Measurements from ENCODE around the gene CYP2F1. TPM values are rescaled to one million over a fixed set of nuclear protein-coding genes. Genes with fewer than 3 reads are reported as not detected.

CYP2F1 gene
- total and polyA plus RNA-seq, 9 donors, result not detected

DNA sequence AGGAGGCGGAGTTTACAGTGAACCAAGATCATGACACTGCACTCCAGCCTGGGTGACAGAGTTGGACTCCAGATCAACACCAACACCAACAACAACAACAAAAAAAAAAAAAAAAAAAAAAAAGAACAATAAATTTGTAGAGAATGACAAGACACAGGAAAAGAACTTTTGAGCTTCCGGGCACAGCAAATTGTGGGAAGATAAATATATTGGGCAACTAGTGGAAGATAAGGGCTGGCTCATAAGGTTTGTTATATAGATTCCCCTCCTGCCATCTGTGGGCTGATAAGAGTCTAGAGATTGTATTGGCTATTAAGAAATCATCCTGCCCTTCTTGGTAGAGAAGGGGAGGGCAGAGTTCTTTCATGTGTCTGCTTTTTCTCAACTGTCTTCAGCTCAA, 45.6 kb downstream of the CYP2F1 start:
- H3K27me3 ChIP-seq, result no peaks in the 10 kb centered on the region
- peaks cover 0 to 2% of the 10 kb centered on the region in 2 donors for H3K9me3 ChIP-seq
- no peaks in the 10 kb centered on the region for H3K4me1 ChIP-seq (ENCODE audit: insufficient read depth)
- H3K36me3 ChIP-seq, result no peaks in the 10 kb centered on the region
- WGBS, 3 donors, result 64 to 75% (median 68%) methylated on average over 2 of the region's 2 CpGs
- intact Hi-C loops (cut with DNase I), result no loop called here
- TF ChIP-seq CTCF (IDR thresholded peaks at IDR 0.05) (no peak), EP300 (IDR thresholded peaks at IDR 0.05) (no peak), POLR2A (IDR thresholded peaks at IDR 0.05) (no peak)
- H3K4me3 ChIP-seq, result no peak overlapping the region
- H3K27ac ChIP-seq, result no peak overlapping the region
- DNase-seq, result no peak

DNA sequence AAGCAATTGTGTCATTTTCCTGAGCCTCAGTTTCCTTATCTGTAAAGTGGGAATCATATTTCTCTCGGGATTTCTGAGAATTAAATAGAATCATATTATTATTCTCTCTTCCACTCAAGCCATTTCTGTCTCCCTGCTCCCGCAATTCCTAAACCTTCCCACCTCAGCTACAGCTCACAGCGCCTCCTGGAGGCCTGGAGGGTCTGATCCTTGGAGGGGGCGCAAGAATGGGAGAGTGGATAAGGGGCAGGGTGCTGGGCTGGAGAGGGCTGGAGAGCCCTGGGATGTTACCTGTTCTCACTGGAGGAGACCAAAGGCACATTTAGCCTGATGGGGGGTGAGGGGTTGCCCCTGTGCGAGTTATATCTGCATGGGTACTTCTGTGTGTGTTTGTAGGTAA, 47.7 kb downstream of the CYP2F1 start:
- no peaks in the 10 kb centered on the region for H3K4me1 ChIP-seq (ENCODE audit: insufficient read depth)
- no peaks in the 10 kb centered on the region for H3K36me3 ChIP-seq

GRCh38 chr19:41166944-41167804, 52.9 kb downstream of the CYP2F1 start:
- WGBS, 3 donors, result 87 to 89% (median 87%) methylated on average over 14 of the region's 14 CpGs
- no peak overlapping the region for H3K27ac ChIP-seq
- no peaks in the 10 kb centered on the region for H3K27me3 ChIP-seq

More for the DNA sequence above, 47.7 kb downstream of the CYP2F1 start:
- intact Hi-C loops (cut with DNase I), result no loop called here
- TF ChIP-seq CTCF (IDR thresholded peaks at IDR 0.05) (no peak), EP300 (IDR thresholded peaks at IDR 0.05) (no peak), POLR2A (IDR thresholded peaks at IDR 0.05) (no peak)
- no peaks in the 10 kb centered on the region for H3K9me3 ChIP-seq
- H3K27ac ChIP-seq, result no peak overlapping the region
- no peaks in the 10 kb centered on the region for H3K27me3 ChIP-seq
- 90 to 95% (median 91%) methylated on average over 5 of the region's 5 CpGs for WGBS, 3 donors
- no peak overlapping the region for H3K4me3 ChIP-seq
- no peak for DNase-seq

More at GRCh38 chr19:41166944-41167804, 52.9 kb downstream of the CYP2F1 start:
- intact Hi-C loops (cut with DNase I), result no loop called here
- Histone ChIP-seq H3K9me3 (no peaks in the 10 kb centered on the region), H3K36me3 (no peaks in the 10 kb centered on the region), H3K4me3 (no peak overlapping the region), H3K4me1 (ENCODE audit: insufficient read depth) (no peaks in the 10 kb centered on the region)
- no peak for DNase-seq
- TF ChIP-seq EP300 (IDR thresholded peaks at IDR 0.05) (no peak), CTCF (IDR thresholded peaks at IDR 0.05) (no peak)
